ENCODE data around the gene MMGT1.
A peak's percentile ranks its signal among the peaks of the same experiment; 100 is the strongest.

MMGT1 gene

DNA sequence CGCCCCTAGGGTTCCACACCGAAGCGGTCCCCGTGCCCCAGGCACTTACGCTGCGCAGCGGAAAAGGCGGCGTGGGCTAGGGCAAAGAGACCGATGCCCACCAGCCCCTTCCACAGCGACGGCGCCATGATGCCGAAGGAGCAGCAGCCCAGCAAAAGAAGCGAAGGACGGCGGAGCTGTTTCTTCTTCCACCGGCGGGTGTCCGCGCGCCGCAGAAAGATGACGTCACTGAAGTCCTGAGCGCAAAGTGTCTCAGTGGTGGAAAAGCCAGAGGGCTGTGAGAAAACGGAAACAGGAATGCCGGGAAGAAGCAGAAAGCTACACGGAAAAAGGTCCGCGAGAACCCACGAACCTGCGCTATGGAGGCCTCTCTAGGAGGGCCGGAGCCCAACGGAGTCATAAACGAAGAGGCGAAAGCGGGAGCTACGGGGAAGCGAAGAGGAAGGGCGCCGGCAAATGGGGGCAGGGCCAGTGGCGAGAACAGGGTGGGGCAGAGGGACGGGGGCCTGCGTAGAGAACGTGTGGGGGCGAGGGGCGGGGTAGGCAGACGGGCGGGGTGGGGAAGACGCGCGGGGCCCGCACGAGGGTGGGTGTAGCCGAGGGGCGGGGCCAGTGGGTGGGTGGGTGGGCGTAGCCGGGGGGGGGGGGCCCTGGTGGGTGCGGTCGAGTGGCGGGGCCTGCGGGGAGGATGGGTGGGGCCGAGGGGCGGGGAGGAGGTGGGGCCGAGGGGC lies at the start of gene MMGT1:
Gene MMGT1, minus strand, starts transcription at position 441 of the 731 bp plus-strand sequence. Its CDS starts 313 bp downstream, at position 128.
- peak; percentile 30 for DNase-seq

GRCh38 chrX:136021903-136022302 lies 48.1 kb upstream of the MMGT1 start:
- DNase-seq, result no peak

DNA sequence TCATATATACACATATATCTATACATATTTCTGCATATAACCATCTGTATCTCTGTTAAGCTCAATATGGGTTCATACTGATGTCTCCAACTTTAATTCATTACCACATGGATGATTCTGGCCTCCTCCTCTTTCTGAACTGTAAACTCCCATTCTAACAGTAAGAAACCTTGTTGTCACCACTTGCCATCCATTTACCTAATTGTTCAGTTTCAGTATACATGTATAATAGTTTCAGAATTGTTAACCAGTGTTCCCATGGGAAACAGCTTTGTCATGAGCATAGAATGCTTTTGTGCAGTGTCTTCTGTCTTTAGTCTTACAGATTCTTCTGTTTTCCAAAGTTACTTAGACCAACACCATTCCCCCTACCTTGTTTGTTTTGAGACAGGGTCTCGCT lies 47.4 kb upstream of the MMGT1 start:
- DNase-seq, result no peak

DNA sequence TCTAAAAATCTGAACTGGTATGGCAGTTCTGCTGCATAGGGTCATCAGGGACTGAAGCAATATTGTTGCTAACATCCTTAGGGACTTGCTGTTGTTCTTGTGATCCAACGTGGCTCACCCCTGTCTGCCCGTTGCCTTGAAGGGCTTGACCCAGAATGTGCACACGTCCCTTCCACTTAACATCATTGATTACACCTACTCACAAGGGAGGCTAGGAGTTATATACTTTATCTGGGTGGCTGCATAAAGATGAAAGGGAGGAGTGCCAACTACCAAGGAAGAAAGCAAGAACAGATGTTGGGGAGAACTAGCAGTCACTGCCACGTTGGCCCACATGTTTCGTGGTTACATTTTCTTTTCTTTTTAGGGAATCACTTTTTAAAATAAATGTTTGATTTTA lies 45.4 kb upstream of the MMGT1 start:
- no peak for DNase-seq

- no peak for DNase-seq
Observed at GRCh38 chrX:136016881-136017280, 43.1 kb upstream of the MMGT1 start.

DNA sequence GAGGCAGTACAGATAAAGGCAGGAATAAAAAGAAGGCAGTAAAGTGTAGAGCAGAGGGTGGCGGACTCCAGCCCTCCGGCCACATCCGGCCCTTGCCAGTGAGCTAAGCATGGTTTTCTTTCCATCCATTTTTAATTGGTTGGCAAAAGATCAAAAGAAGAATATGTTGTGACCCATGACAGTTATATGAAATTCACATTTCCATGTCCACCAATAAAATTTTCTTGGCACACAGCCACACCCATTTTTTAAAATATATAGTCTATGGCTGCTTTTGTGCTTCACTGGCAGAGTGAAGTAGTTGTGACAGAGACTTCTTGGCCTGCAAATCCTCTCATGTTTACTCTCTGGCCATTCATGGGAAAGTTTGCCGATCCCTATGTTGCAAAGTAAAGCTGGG lies 41.2 kb upstream of the MMGT1 start:
- no peak for DNase-seq

- DNase-seq, result no peak
Observed at GRCh38 chrX:135988245-135988644, 14.5 kb upstream of the MMGT1 start.

- DNase-seq, result no peak
Observed at GRCh38 chrX:135985973-135986310, 12.2 kb upstream of the MMGT1 start.

- no peak for DNase-seq
Observed at GRCh38 chrX:135985157-135985972, 11.6 kb upstream of the MMGT1 start, which contains the start of gene SLC9A6. TSS of gene SLC9A6 (plus strand) at chrX:135985435. CDS start at chrX:135985659, 224 bp downstream.

- no peak for DNase-seq
Observed at GRCh38 chrX:135984791-135985156, 11.0 kb upstream of the MMGT1 start.

DNA sequence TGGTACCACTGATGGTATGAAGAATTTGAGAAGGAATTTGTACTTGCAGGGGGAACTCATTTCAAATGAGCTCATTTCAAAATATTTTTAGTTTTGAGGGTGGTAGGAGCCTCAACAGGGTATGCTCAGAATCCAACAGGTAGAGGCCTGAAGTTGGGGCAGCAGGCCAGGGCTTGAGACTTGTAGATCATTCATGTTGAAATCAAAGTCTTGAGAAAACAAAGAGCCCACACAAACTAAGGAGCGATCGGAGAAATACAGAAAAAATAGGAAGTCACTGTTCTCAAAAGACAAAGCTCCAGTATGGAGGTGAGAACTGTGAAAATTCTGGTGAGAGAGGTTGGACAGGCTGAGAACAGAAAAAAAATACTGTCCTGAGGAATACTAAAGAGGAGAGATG lies 10.5 kb upstream of the MMGT1 start:
- DNase-seq, result no peak

- DNase-seq, result no peak
Observed at GRCh38 chrX:135982860-135983259, 9.1 kb upstream of the MMGT1 start.

GRCh38 chrX:135981668-135982067 lies 7.9 kb upstream of the MMGT1 start:
- no peak for DNase-seq

DNA sequence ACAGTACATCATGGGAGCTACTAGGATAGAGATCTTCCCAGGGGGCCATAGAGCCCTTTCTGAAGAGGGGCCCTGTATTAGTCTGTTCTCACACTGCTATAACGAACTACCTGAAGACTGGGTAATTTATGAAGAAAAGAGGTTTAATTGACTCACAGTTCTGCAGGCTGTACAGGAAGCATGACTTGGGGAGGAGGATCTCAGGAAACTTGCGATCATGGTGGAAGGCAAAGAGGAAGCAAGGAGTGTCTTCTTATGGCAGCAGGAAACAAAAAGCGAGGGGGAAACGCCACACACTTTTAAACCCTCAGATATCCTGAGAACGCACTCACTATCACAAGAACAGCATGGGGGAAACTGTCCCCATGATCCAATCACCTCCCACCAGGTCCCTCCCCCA lies 7.2 kb upstream of the MMGT1 start:
- DNase-seq, result no peak

DNA sequence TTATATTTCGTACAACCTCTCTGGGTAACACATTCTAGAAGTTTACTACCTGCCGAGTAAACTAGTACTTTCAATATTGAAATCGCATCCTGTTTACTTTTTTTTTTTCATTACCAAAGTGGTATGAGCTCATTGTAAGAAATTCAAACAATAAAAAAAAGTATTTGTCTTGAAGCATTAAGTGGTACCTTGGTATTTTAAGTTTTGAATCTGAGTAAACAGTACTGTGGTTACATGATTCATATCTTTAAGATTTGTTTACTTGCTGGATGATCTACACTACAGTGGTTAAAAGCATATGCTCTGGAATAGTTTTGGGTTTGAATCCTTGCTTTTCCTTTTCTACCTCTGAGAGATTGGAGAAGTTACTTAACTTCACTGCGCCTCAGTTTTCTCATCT lies 3.8 kb upstream of the MMGT1 start:
- no peak for DNase-seq

- DNase-seq, result no peak
Observed at GRCh38 chrX:135975421-135975820, 1.6 kb upstream of the MMGT1 start.

GRCh38 chrX:135974279-135974856 lies 580 bp upstream of the MMGT1 start:
- no peak for DNase-seq

GRCh38 chrX:135973025-135973547 lies 702 bp downstream of the MMGT1 start:
- no peak for DNase-seq

- no peak for DNase-seq
Observed at GRCh38 chrX:135951291-135951690, 22.5 kb downstream of the MMGT1 start.

DNA sequence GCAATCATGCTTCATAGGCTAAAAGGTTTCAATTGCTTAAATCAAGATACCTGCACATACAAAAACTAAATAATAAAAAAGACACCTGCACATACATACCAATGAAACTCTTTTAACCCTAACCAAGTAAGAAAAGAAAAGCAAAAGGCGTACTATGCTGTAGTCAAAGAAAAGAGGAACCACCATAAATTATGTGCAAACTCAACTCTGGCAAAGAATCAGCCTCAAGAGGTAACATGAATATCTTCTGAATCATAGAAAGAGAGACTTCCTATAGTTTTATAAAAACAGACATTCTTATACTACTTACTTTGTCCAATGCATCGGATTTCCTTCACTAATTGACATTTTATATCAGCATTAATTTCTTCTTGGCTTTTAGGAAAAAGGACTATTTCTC lies 29.3 kb downstream of the MMGT1 start:
- DNase-seq, result no peak

DNA sequence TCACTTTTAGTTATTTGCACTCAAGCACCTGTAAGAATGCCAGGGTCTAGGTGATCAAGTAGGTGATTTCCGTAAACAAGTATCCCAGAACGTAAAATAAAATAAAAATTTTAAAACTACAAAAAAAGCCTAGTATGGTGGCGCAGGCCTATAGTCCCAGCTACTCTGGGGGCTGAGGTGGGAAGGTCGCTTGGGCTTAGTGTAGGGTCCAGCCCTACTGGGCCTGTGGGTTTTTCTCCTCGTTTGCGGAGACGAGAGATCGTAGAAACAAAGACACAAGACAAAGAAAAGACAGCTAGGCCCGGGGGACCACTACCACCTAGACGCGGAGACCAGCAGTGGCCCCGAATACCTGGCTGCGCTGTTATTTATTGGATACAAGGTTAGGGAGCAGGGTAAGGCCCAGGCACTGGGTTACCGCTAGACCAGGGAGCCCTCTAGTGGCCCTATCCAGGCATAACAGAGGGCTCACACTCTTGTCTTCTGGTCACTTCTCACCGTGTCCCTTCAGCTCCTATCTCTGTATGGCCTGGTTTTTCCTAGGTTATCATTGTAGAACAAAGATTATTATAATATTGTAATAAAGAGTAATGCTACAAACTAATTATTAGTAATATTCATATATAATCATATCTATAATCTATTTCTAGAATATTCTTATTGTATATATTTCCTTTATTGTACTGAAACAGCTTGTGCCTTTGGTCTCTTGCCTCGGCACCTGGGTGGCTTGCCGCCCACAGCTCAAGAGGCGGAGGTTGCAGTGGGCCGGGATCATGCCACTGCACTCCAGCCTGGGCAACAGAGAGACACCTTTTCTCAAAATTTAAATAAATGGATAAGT lies 41.9 kb downstream of the MMGT1 start:
- no peak for DNase-seq

DNA sequence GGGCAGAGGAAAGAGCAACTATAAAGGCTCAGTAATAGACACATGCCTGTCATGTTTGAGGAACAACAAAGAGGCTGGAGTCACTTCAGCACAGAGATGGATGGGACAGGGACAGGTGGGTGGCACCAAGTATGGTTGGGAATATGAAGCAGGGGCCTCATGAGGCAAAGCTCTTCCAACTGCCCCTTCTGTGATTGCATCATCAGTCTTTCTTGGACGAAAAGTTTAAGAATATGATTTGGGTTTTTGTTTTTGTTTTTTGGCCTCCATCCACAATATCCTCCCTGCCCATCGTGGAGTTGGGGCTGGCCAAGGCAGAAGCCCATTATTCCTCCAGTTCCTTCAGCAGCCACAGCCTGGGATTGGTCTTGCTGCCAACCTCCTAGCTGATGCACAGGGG lies 45.9 kb downstream of the MMGT1 start:
- no peak for DNase-seq

DNA sequence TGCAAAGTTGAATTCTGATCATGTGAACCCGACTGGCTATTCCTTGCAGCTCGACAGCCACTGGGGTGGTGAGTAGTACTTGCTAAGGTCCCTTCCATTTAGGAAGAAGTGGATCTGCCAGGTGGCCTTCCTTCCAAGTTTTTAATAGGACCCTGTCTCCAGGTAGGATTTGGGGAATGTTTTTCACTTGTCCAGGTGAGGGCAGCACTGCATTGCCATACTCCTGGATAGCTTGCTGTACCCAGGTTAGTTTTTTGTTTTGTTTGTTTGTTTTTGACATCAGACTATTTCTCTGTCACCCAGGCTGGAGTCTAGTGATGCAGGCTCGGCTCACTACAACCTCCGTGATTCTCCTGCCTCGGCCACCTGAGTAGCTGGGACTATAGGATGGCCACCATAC lies 50.4 kb downstream of the MMGT1 start:
- no peak for DNase-seq

Data from GF-D8 (cell line).